Stimulated activated CD8-positive, alpha-beta memory T cell treated with anti-CD3 and anti-CD28 coated beads, Interleukin-15, amount 100 ng/mL, for 4 hours (primary cell): ENCODE results near the gene PARD3B.

ENCODE experiments used
- DNase-seq, 2 donors: peaks; one replicate each; pipeline ENCODE4 v3.0.0-alpha.2; 2020; ENCODE audit warnings: low read depth in 2 of 2

PARD3B gene

DNA sequence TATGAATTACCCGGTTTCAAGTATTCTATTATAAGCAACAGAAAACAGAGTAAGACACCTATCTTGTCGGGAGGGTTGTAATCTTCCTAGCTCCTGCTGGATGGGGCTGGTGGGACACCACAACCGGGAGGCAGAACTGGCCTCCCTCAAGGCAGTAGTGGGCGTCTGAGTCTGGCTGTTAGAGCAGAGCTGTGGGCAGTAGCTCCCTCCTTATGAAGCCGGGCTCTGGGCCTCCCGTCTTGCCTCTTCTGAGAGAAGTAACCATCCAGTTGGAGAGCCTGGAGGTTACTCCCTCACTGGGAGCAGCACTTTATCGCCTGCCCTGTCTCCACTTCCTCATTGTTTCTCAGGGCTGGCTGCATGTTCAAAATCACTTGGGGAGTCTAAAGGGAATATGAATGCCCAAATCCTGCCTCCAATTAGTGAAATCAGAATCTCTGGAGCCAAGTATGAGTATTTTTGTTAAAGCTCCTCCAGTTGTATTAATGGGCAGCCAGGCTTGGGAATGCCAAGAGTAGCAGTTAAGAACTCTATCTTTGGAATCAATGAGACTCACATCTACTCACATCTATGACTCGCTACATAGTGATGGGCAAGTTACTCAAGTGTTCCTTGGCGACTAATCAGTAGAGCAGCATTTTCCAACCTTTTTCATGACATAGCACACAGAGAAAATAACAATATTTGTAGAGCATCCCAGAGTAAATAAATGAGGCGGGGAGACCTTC lies 1109.8 kb downstream of the PARD3B start:
- no peak for DNase-seq

GRCh38 chr2:205655779-205656456 lies 1110.6 kb downstream of the PARD3B start:
- no peak for DNase-seq

DNA sequence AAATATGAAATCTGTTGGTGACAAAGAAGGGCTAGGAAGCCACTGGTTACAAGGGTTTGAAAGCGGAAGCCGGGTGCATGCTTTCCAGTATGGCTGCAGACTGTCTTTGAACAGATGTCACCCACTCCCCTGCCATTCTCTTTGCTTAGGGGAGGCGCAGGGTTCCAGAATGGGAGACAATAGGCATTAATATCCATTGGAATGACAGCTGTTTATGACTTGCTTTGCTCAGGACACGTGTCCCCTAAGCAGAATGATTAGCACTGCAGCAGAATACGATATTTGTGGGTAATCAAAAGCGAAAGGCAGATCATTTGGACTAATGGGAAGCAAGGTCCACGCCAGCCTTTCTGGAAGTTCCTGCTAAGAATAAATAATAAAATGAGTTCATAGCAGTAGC lies 1111.2 kb downstream of the PARD3B start:
- no peak for DNase-seq

GRCh38 chr2:205656941-205657340 lies 1111.7 kb downstream of the PARD3B start:
- DNase-seq = no peak

- DNase-seq = no peak
These were observed 1112.3 kb downstream of the PARD3B start for GRCh38 chr2:205657579-205657978.

GRCh38 chr2:205658068-205658467 lies 1112.8 kb downstream of the PARD3B start:
- no peak for DNase-seq

DNA sequence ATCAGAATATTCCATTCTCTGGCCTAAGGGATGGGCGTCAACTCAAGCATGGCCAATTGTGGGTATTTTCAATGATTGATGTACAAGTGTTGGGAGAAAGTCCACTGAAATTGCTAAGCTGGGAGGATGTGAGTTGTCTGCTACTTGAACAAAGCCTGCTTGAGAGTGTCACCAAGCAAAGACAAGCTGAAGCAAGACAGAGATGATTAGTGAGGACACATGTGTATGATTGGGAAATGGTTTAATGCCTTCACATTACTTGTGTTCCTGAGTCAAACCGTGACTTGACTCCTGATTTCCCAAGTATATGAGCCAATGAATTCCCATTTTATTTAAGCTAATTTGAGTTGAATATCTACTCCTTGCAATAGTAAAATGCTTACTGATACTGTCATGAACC lies 1113.3 kb downstream of the PARD3B start:
- no peak for DNase-seq

DNA sequence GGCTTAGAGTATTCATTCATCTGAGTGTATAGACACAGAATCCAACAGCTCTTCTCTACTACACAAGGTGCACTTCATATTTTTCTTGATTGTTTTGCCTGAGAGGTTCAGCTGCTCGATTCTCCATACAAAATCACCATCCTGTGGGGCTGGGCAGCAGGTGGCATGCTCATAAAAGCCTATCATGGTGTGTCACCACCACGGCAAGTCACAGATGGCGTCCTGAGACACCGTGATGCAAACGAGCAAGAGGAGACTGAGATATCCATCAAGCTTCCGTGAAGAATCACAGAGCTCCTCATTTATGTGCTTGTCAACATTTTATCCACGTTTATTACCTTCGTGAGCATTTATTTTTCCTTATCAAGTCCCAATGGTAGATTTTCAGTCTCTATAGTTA lies 1114.6 kb downstream of the PARD3B start:
- DNase-seq = no peak

- DNase-seq = no peak
These were observed 1115.3 kb downstream of the PARD3B start for GRCh38 chr2:205660521-205661124.

GRCh38 chr2:205661281-205661680 lies 1116.0 kb downstream of the PARD3B start:
- no peak for DNase-seq

GRCh38 chr2:205662206-205662965 lies 1117.1 kb downstream of the PARD3B start:
- no peak for DNase-seq

- DNase-seq = no peak
These were observed 1120.5 kb downstream of the PARD3B start for GRCh38 chr2:205665791-205666190.
